H9 (cell line): ENCODE results near the gene CDC25A. TPM values are rescaled to one million over a fixed set of nuclear protein-coding genes. Genes with fewer than 3 reads are reported as not detected.

Source experiments
- DNase-seq: peaks from one replicate; pipeline ENCODE4 v3.0.0-alpha.2; 2017
- H2AFZ ChIP-seq: one replicate; pipeline ENCODE4 v1.6.1; 2013; ENCODE audit warnings: mild to moderate bottlenecking, low read length, control low read depth, moderate library complexity
- H2AK5ac ChIP-seq: 2 replicates; pipeline ENCODE4 v1.6.1; 2013; ENCODE audit warnings: low read length, control low read depth, mixed read lengths; ENCODE audit not compliant: insufficient read length
- H2BK120ac ChIP-seq: one replicate; pipeline ENCODE4 v1.6.1; 2013; ENCODE audit warnings: low read depth, mild to moderate bottlenecking, low read length, control low read depth, inconsistent platforms; ENCODE audit not compliant: poor library complexity, severe bottlenecking
- H2BK12ac ChIP-seq: 2 replicates; pipeline ENCODE4 v1.6.1; 2013; ENCODE audit warnings: low read length, control low read depth, mixed read lengths, low read depth; ENCODE audit not compliant: insufficient read length
- H2BK15ac ChIP-seq: 2 replicates; pipeline ENCODE4 v1.6.1; 2013; ENCODE audit warnings: low read depth, low read length, control low read depth
- H2BK20ac ChIP-seq: one replicate; pipeline ENCODE4 v1.6.1; 2013; ENCODE audit warnings: low read depth, mild to moderate bottlenecking, low read length, control low read depth, inconsistent platforms; ENCODE audit not compliant: poor library complexity, severe bottlenecking
- H2BK5ac ChIP-seq: 2 replicates; pipeline ENCODE4 v1.6.1; 2013; ENCODE audit warnings: low read length, control low read depth, mixed read lengths; ENCODE audit not compliant: insufficient read length
- H3K14ac ChIP-seq: 2 replicates; pipeline ENCODE4 v1.6.1; 2013; ENCODE audit warnings: low read length, control low read depth; ENCODE audit not compliant: insufficient read depth
- H3K18ac ChIP-seq: 2 replicates; pipeline ENCODE4 v1.6.1; 2013; ENCODE audit warnings: low read depth, mild to moderate bottlenecking, mixed read lengths, low read length, control low read depth; ENCODE audit not compliant: insufficient read length
- H3K23ac ChIP-seq: 2 replicates; pipeline ENCODE4 v1.6.1; 2013; ENCODE audit warnings: low read length, control low read depth, mixed read lengths, low read depth; ENCODE audit not compliant: insufficient read length
- H3K23me2 ChIP-seq: 2 replicates; pipeline ENCODE4 v1.6.1; 2013; ENCODE audit warnings: low read depth, mild to moderate bottlenecking, mixed read lengths, low read length, control low read depth; ENCODE audit not compliant: insufficient read length, poor library complexity, severe bottlenecking
- H3K27ac ChIP-seq: 2 replicates; pipeline ENCODE4 v1.5.1; 2013; ENCODE audit warnings: low read length, control low read depth, mixed read lengths, low read depth; ENCODE audit not compliant: insufficient read length
- H3K27me3 ChIP-seq: 2 replicates; pipeline ENCODE4 v1.6.1; 2013; ENCODE audit warnings: low read length, control low read depth, inconsistent platforms; ENCODE audit not compliant: insufficient read depth
- H3K4ac ChIP-seq: 2 replicates; pipeline ENCODE4 v1.6.1; 2013; ENCODE audit warnings: low read depth, mild to moderate bottlenecking, control low read depth, inconsistent platforms, low read length, moderate library complexity
- H3K4me1 ChIP-seq: 2 replicates; pipeline ENCODE4 v1.6.1; 2013; ENCODE audit warnings: low read length, control low read depth, inconsistent platforms; ENCODE audit not compliant: insufficient read depth
- H3K4me2 ChIP-seq: 2 replicates; pipeline ENCODE4 v1.6.1; 2013; ENCODE audit warnings: low read length, control low read depth, mixed read lengths; ENCODE audit not compliant: insufficient read length, insufficient read depth
- H3K56ac ChIP-seq: 2 replicates; pipeline ENCODE4 v1.6.1; 2013; ENCODE audit warnings: low read depth, mild to moderate bottlenecking, mixed read lengths, low read length, control low read depth; ENCODE audit not compliant: insufficient read length
- H3K79me1 ChIP-seq: 2 replicates; pipeline ENCODE4 v1.6.1; 2013; ENCODE audit warnings: low read depth, mild to moderate bottlenecking, moderate library complexity, low read length, control low read depth, inconsistent platforms; ENCODE audit not compliant: insufficient read depth, poor library complexity, severe bottlenecking
- H3K79me2 ChIP-seq: 2 replicates; pipeline ENCODE4 v1.6.1; 2013; ENCODE audit warnings: low read length, control low read depth, inconsistent platforms; ENCODE audit not compliant: insufficient read depth
- H3K9ac ChIP-seq: 2 replicates; pipeline ENCODE4 v1.6.1; 2013; ENCODE audit warnings: low read length, control low read depth, mixed read lengths; ENCODE audit not compliant: insufficient read length; ENCODE audit errors: extremely low read depth
- H3K9me3 ChIP-seq: one replicate; pipeline ENCODE4 v1.6.1; 2013; ENCODE audit warnings: low read depth, low read length, inconsistent platforms; ENCODE audit not compliant: control insufficient read depth
- H3T11ph ChIP-seq: one replicate; pipeline ENCODE4 v1.6.1; 2013; ENCODE audit warnings: mild to moderate bottlenecking, low read length, control low read depth, inconsistent platforms
- H4K20me1 ChIP-seq: one replicate; pipeline ENCODE4 v1.6.1; 2013; ENCODE audit not compliant: control insufficient read depth, insufficient read length, insufficient read depth
- H4K5ac ChIP-seq: 2 replicates; pipeline ENCODE4 v1.6.1; 2013; ENCODE audit warnings: low read depth, mild to moderate bottlenecking, mixed read lengths, low read length, control low read depth; ENCODE audit not compliant: insufficient read length
- H4K8ac ChIP-seq: replicated peaks from 2 replicates; pipeline ENCODE4 v1.6.1; 2013; ENCODE audit warnings: low read length, control low read depth, mixed read lengths, low read depth; ENCODE audit not compliant: insufficient read length
- H4K91ac ChIP-seq: 2 replicates; pipeline ENCODE4 v1.6.1; 2013; ENCODE audit warnings: low read depth, mild to moderate bottlenecking, moderate library complexity, mixed read lengths, low read length, control low read depth; ENCODE audit not compliant: insufficient read length
- H3K27ac Mint-ChIP-seq, 3 experiments: 2 replicates in 2 of 3; 3 replicates in 1 of 3; pipeline ENCODE4 v1.8.0; 2020 to 2021; ENCODE audit warnings: mixed read lengths in 3 of 3, mild to moderate bottlenecking in 1 of 3, moderate library complexity in 1 of 3
- H3K27me3 Mint-ChIP-seq: 2 replicates; pipeline ENCODE4 v1.8.0; 2021; ENCODE audit warnings: low read depth, mild to moderate bottlenecking, moderate library complexity, mixed read lengths
- H3K36me3 Mint-ChIP-seq, 3 experiments: 2 replicates in 2 of 3; 3 replicates in 1 of 3; pipeline ENCODE4 v1.8.0; 2020 to 2021; ENCODE audit warnings: low read depth in 3 of 3, mixed read lengths in 3 of 3; ENCODE audit not compliant: insufficient read depth in 1 of 3
- H3K4me1 Mint-ChIP-seq, 2 experiments: 2 replicates each; pipeline ENCODE4 v1.8.0; 2020; ENCODE audit warnings: mixed read lengths in 2 of 2
- H3K4me3 Mint-ChIP-seq, 2 experiments: 2 replicates in 1 of 2; 3 replicates in 1 of 2; pipeline ENCODE4 v1.8.0; 2020 to 2021; ENCODE audit warnings: mild to moderate bottlenecking in 2 of 2, mixed read lengths in 2 of 2, moderate library complexity in 1 of 2
- H3K9me3 Mint-ChIP-seq, 2 experiments: 2 replicates in 1 of 2; 3 replicates in 1 of 2; pipeline ENCODE4 v1.8.0; 2020; ENCODE audit warnings: mild to moderate bottlenecking in 2 of 2, mixed read lengths in 2 of 2, moderate library complexity in 1 of 2
- WGBS: extraction: QIAGEN DNeasy Blood & Tissue Kit; methylation state at CpG from one replicate; pipeline ENCODE4 v1.1.7; 2013; ENCODE audit warnings: missing lambda C conversion rate, low lambda C conversion rate, mixed read lengths; ENCODE audit not compliant: insufficient read length; ENCODE audit errors: extremely low coverage; 5-methylcytosine and 5-hydroxymethylcytosine counted together
- total RNA-seq: library from RNA; stranded (reverse); gene quantifications from 2 replicates; pipeline ENCODE4 v1.2.1, GENCODE V29; 2021
- TF ChIP-seq, protein P1 (sequence below): fragments of 200-600 bp; sonication (generic); conservative IDR thresholded peaks from 3 replicates; pipeline ENCODE4 v1.8.0; 2021; ENCODE audit warnings: antibody characterized with exemption, mild to moderate bottlenecking

Gene CDC25A
- total RNA-seq, 1 experiment from 2014 or later = 83.3 TPM

DNA sequence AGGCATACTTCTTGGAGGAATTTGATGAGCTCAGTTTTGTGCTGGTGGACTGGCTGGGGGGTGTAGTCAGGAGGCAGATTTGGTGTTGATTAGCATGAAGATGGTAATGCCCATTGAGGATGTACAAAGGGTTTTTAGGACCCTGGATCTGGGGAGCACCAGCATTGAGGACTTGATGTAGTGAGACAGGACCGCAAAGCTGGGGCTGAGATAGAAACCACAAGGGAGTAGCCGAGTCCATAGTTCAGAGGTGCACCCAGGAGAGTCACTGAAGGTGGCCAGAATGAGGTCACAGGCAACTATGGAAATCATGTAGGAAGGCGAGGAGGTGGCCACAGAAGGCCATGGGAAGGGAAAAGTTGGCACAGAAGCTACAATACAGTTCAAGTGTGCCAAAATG is 2.7 kb upstream of the CDC25A start:
- no peaks in the 10 kb centered on the region for H3K27me3 ChIP-seq
- no peak overlapping the region for H4K8ac ChIP-seq
- Mint-ChIP-seq H3K9me3 (no peaks in the 10 kb centered on the region; a peak in 1 of 5 replicates), H3K36me3 (peaks cover 12 to 14% (median 13%) of the 10 kb centered on the region in 3 experiments), H3K27me3 (peaks cover 3% of the 10 kb centered on the region; the same call in 1 of the 2 replicates), H3K27ac (peak overlapping the region; percentile 57 to 98 (median 91); a peak in 5 of 7 replicates), H3K4me1 (peaks cover 34 to 41% of the 10 kb centered on the region in 2 experiments), H3K4me3 (peak overlapping the region; percentile 36 to 46; a peak in 3 of 5 replicates)
- H3K23me2 ChIP-seq = peaks cover 9% of the 10 kb centered on the region
- no peak overlapping the region for H2BK20ac ChIP-seq
- H2BK5ac ChIP-seq = no peak overlapping the region
- no peak overlapping the region for H4K5ac ChIP-seq
- no peak for DNase-seq
- H4K20me1 ChIP-seq = no peaks in the 10 kb centered on the region
- no peak overlapping the region for H2AK5ac ChIP-seq
- no peak overlapping the region for H3K14ac ChIP-seq
- H2BK15ac ChIP-seq = no peak overlapping the region
- TF ChIP-seq, protein P1, sequence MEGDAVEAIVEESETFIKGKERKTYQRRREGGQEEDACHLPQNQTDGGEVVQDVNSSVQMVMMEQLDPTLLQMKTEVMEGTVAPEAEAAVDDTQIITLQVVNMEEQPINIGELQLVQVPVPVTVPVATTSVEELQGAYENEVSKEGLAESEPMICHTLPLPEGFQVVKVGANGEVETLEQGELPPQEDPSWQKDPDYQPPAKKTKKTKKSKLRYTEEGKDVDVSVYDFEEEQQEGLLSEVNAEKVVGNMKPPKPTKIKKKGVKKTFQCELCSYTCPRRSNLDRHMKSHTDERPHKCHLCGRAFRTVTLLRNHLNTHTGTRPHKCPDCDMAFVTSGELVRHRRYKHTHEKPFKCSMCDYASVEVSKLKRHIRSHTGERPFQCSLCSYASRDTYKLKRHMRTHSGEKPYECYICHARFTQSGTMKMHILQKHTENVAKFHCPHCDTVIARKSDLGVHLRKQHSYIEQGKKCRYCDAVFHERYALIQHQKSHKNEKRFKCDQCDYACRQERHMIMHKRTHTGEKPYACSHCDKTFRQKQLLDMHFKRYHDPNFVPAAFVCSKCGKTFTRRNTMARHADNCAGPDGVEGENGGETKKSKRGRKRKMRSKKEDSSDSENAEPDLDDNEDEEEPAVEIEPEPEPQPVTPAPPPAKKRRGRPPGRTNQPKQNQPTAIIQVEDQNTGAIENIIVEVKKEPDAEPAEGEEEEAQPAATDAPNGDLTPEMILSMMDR = no peak
- no peak overlapping the region for H2AFZ ChIP-seq
- H3K9ac ChIP-seq = no peak overlapping the region
- no peak overlapping the region for H4K91ac ChIP-seq
- H3K79me2 ChIP-seq = peaks cover 11% of the 10 kb centered on the region; the same call in 1 of the 2 replicates
- H2BK120ac ChIP-seq = no peak overlapping the region
- H2BK12ac ChIP-seq = no peak overlapping the region
- no peaks in the 10 kb centered on the region for H3K9me3 ChIP-seq
- H3K18ac ChIP-seq = no peak overlapping the region
- no peak overlapping the region for H3K4me2 ChIP-seq
- no peak overlapping the region for H3K56ac ChIP-seq
- H3K23ac ChIP-seq = no peak overlapping the region
- H3K79me1 ChIP-seq = peaks cover 4% of the 10 kb centered on the region
- WGBS = no CpG with 5 or more reads among the region's 3 CpGs
- H3K4me1 ChIP-seq = peaks cover 7% of the 10 kb centered on the region; the same call in 1 of the 2 replicates
- H3K4ac ChIP-seq = no peak overlapping the region
- H3K27ac ChIP-seq = no peak overlapping the region
- H3T11ph ChIP-seq = no peak overlapping the region
